ENCODE results near the gene RNF11.

- TF ChIP-seq REST (IDR thresholded peaks at IDR 0.05; ENCODE audit: insufficient read depth in 1 of 2, low read depth in 2 of 2, low read length in 2 of 2) (no peak), POLR2AphosphoS5 (IDR thresholded peaks at IDR 0.05; ENCODE audit: low read depth, low read length) (no peak)
Observed at GRCh38 chr1:51287966-51288365, 51.9 kb downstream of the RNF11 start.

All from PFSK-1 (cell line).